ENCODE measurements around the gene RPTOR.
"Not testable (repeated sequence)": the region's sequence is repeated elsewhere in the genome, so short reads cannot be mapped to it uniquely, and the experiment has no call there.

Gene RPTOR

GRCh38 chr17:80726558-80727408, 182.1 kb downstream of the RPTOR start:
- no peak for DNase-seq

DNA sequence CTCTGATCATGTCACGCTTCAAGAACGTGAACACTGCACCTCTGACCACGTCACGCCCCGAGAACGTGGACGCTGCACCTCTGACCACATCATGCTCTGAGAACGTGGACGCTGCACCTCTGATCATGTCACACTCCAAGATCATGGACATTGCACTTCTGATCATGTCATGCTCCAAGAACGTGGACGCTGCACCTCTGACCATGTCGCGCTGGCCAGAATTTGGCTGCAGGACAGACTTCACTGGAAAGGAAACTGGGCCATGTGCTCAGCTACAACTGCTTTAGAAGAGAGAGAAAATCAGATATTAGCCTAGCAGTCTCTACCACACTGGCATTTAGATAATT, 182.7 kb downstream of the RPTOR start:
- DNase-seq: no peak

- DNase-seq: no peak
Measured at GRCh38 chr17:80729016-80729415, 184.4 kb downstream of the RPTOR start.

- no peak for DNase-seq
Measured at GRCh38 chr17:80729761-80730160, 185.1 kb downstream of the RPTOR start.

- no peak for DNase-seq
Measured at GRCh38 chr17:80730739-80731138, 186.1 kb downstream of the RPTOR start.

GRCh38 chr17:80731323-80731722, 186.7 kb downstream of the RPTOR start:
- DNase-seq: no peak

GRCh38 chr17:80732268-80732667, 187.6 kb downstream of the RPTOR start:
- DNase-seq: no peak

DNA sequence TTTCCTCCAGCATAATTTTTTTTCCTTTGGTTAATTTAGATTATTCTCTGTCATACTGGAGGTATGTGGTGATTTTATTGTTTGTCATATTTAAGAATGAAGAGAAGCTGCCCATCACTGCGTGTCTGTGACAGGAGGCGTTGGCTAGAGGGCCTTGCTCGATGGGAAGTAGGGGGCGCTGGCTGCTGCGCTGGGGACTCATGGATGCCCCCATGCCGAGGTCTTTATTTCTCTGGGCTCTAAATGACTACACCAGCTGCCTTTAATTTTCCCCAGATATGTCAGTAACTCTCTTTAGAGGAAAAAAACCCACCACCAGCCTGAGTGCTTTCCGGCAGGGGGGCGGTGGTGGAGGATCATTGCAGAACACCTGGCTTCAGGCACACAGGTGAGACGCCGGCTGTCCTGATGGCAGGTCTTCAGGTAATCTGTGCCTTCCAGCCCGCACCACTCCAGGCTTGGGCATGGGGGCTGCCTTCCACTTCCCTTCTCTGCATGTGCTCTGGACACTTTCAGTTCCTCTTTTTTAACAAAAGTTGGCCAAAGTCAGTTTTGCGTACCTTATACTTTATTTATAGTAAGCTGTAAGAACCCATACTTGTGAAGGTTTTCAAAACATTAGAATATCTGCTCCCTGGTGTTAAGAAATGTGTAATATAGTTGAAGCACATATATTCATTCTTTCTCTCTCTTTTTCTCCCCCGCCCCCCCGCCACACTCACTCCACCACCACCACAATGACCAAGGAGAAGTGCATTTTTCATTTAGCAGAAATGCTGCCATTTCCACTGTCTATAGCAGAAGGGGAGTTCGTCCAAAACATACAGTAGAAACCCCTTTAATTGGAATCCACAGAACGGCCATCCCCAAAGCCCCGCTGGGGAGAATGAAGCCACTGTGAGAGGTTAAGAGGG, 192.7 kb downstream of the RPTOR start:
- DNase-seq: no peak

GRCh38 chr17:80738020-80738808, 193.6 kb downstream of the RPTOR start:
- DNase-seq: no peak

GRCh38 chr17:80738987-80739730, 194.5 kb downstream of the RPTOR start:
- DNase-seq: no peak

GRCh38 chr17:80740141-80740540, 195.5 kb downstream of the RPTOR start:
- no peak for DNase-seq

GRCh38 chr17:80742091-80742490, 197.5 kb downstream of the RPTOR start:
- no peak for DNase-seq

DNA sequence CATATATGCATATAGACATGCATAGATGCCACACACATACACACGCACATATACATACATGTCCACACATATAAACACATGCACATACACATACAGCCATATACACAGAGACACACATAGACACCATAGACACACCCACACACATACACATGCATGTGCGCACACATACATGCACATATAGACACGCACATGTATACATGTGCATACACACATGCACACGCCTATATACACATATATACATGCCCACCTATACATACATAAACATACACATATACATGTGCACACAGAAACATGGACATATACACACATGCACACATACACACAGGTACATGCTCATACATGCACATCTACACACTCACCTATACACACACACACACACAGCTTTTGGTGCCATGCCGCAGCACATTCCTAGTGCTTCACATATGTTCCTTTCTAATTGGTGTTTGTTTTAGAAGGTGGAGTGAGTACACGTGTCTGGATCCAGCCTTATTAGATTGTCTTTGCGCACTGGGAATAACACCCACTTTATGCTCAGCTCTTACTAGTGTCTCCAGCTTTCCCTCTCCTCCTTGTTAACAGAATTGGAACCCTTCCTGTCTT, 198.0 kb downstream of the RPTOR start:
- DNase-seq: no peak

DNA sequence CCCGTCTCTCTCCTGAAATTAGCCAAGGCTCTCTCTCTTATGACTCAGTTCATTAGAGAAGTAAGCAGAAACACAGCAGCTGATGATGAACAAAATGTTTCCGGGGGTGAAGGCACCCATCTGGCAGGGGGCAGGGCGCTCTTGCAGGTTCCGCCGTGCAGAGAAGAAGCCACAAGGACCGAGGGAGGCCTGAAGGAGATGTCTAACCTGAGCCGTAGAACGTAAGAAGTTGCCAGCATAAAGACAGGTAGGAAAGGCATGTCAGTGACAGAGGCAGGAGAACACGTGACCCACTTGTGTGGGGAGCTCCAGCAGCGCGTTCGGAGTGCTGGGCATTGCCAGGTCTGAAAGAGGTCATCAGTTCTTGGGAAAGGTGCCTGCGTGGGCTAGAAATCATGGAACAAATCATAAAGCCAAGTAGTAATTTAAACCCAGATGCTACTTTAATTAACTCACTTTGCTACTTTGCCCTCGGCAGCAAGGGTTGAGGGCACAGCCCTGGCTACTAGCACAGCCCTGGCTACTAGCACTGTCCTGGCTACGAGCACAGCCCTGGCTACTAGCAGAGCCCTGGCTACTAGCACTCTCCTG, 198.6 kb downstream of the RPTOR start:
- no peak for DNase-seq

GRCh38 chr17:80743973-80744372, 199.3 kb downstream of the RPTOR start:
- DNase-seq: not testable (repeated sequence)

DNA sequence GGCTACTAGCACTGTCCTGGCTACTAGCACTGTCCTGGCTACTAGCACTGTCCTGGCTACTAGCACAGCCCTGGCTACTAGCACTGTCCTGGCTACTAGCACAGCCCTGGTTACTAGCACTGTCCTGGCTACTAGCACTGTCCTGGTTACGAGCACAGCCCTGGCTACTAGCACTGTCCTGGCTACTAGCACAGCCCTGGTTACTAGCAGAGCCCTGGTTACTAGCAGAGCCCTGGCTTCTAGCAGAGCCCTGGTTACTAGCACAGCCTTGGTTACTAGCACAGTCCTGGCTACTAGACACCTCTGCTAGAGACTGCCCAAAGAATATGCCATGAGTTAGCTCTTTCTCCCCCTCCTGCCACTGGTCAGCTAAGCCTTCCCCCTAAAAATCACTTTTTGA, 200.1 kb downstream of the RPTOR start:
- DNase-seq: not testable (repeated sequence)

DNA sequence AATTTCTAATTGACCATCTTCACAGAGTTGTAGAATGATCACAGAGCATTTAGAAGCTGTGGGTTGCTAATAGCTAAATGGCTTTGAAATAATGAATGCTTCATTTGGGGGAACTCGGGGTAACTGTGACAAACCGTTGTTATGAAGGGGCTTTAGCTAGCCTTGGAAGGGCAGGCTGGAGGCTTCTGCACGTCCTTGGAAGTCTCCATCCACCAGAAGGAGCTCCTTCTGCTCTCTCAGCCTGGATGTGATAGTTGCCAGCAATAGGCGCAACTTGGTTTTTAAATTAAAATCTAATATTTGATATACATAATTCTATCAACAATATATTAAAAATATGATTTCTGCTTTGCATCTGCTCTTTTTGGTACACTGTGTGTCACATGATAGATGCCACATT, 200.5 kb downstream of the RPTOR start:
- DNase-seq: no peak

DNA sequence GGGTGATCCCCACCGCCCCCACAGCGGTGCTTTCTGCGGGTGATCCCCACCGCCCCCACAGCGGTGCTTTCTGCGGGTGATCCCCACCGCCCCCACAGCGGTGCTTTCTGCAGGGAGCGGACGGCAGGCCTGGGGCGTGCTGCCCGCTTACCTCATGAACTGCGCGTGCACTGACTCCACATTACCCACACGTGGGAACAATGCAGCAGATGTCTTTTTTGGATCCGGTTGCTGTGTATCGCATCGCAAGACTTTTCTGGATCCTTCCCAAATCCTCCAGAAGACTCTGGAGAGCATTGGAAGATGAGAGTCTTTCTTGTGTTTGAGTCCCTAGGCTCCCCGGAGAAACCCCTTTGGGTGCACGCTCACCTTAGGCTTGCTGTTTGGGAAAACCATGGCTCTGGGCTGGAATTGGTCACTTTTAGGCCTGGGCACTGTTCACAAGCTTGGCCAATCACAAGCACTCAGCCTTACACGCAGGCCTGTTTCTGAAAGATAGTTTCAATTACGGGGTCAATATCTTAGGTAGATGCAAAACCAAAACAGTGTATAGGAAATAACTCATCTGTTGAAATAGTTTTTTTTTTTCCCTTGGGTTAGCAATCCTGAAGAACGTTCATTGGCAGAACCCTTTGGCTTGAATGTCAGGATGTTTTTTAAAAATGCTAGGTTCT, 201.8 kb downstream of the RPTOR start:
- no peak for DNase-seq

GRCh38 chr17:80747469-80747868, 202.8 kb downstream of the RPTOR start:
- DNase-seq: no peak

- DNase-seq: no peak
Measured at GRCh38 chr17:80749611-80750010, 205.0 kb downstream of the RPTOR start.

- no peak for DNase-seq
Measured at GRCh38 chr17:80750263-80750662, 205.6 kb downstream of the RPTOR start.

All from NCI-H1694 treated with DMSO at 0.1 percent for 48 hours (cell line).